GM21576 (cell line): Measurements from ENCODE around the gene FAM107B.

Experiments
- ATAC-seq: cut with Tn5 transposase; IDR thresholded peaks from one replicate; pipeline ENCODE4 v1.9.1; 2021; ENCODE audit warnings: mild to moderate bottlenecking, moderate library complexity; ENCODE audit not compliant: unreplicated experiment

The FAM107B gene

DNA sequence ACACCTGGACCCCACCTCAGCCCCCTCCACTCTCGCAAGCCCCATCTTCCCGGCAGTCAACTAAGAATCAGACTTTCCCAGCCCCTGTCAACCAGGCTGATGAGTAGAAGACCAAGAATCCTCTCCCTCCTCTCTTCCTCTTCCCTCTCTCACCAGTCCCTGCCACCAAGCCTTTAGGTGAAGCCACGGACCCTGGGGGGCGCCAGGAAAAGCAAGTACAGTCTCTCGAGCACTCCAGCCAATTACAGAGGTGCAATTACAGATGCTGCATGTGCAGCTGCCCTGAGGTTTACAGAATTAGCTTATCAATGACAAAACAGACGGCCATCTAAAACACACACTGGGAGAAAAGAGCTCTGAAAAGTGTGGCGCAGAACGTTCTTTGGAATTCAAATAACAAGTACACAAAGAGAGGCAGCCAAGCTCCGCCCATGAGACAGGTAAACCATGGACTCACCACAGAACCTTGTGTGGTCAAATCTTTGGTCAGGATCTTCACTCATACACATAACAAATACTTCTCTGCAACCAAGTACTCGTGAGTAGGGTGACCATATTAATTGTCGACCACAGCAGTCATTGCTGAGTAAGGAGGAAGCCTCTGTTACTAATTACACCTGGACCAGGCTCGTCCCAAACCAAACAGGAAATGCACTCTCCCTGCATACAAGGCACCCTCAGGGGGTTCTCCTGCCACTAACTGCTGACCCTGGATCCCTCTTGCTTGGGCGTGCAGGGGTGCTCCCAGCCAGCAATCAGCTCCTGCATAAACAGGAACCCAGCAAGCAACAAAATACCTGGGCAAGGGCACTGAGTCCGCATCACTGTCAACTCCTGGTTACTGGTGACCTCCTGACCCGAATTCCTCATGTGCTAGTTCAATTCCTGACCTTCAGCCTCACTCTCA is 189.2 kb downstream of the FAM107B start:
- no peak for ATAC-seq

DNA sequence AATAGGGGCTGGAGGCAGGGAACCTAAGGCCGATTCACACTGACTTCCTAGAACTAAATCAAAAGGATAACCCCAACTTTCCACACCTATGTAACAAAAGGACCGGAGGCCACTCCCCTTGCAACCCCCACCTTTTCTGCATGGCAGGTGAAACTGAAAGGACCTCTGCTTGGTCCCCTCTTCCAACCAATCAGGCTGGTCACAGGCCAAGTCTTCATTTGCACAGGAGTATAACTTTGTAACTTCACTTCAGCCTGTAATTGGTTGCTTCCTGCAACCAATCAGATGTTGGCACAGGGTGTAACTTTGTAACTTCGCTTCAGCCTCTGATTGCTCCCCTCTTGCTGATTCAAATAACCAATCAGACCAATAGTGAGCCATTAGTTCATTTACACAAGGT is 190.0 kb downstream of the FAM107B start:
- no peak for ATAC-seq

DNA sequence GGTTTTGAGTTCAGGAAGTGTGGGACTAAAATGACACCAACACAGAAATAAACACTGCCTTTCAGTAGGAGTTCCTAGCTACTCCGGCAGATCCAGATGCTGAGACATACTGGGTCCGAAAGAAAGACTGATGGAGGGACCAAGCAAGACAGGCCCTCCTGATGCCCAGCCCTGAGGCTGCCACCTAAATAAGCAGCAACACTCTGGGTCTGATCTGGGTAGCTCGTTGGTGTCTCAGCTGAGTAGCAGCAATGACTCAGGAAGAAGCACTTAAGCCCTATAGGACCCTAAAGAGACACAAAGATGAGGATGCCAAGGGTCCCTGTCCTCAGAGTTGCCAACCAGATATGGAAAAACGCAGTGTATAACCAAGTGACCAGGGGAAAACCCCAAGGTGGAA is 190.7 kb downstream of the FAM107B start:
- ATAC-seq = no peak

DNA sequence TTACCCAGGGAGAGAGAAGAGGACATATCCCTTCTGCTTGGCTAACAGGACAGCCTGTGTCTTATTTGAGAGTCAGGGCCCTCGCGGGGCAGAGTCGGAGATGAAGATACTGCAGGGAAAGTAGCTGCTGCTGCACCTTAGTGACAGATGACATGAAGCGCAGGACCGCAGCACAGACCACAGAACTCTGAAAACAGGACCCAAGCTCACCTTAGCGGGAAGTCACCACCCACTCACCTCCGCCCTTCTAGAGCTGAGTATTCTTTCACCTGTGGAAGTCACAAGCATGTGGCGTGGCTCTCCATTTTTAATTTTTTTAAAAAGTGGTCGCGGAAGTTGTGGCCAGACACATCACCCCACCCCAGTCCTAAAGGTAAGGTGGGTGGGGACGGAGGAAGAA is 191.4 kb downstream of the FAM107B start:
- peak; percentile 49 for ATAC-seq

DNA sequence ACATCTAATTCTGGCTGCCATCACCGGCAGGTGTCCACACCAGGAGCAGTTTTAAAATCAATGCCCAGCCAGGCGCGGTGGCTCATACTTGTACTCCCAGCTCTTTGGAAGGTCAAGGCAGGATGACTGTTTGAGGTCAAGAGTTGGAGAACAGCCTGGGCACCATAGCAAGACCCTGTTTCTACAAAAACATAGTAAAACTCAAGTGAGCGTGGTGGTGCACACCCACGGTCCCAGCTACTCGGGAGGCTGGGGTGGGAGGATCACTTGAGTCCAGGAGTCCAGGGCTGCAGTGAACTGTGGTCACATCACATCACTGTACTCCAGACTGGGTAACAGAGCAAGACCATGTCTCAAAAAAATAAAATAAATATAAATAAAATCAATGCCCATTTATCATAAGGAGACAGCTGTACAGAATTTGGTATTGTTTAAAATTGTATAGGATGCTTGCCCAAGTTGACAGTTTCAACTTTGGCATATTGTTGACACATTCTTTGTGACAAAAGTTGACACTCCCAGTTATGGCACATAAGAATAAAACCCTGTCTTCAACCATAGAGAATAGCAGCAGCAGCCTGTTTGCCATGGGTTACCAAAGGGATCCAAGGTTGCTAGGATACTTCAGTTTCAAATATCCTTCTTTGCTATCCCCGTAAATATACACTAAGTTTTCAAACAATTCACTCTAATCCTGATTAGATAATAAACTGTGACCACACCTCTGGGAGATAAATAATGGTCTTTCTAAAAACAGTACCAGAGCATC is 193.0 kb downstream of the FAM107B start:
- ATAC-seq = no peak

DNA sequence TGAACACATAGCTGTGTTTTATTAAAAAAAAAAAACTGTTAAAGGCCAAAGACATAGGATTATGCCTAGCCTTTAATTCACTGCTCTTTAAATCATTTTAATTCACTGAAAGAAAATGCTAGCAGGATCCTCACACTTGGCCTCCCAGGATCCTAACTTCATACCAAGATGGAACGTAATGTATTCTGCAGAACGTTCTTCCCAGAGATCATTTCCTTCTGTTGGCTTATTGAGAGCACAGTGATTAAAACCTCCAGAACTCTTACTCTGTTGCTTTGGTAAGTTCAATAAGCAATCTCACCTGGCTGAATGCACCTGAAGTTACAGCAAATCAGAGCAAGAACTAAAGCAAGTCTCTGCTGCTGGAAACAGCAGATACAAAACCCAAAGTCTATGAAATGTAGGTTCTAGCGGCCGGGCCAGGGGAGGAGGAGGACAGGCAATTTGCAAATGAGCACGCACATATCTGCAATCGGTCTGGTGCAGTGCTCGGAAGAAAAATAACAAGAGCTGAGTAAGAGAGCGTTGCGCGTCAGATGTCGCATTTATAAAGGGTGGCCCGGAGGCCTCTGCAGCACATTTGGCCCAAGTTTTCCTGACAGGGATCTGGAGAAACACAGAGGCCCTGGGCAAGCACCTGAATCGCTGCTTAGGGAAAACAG is 193.9 kb downstream of the FAM107B start:
- ATAC-seq = no peak

DNA sequence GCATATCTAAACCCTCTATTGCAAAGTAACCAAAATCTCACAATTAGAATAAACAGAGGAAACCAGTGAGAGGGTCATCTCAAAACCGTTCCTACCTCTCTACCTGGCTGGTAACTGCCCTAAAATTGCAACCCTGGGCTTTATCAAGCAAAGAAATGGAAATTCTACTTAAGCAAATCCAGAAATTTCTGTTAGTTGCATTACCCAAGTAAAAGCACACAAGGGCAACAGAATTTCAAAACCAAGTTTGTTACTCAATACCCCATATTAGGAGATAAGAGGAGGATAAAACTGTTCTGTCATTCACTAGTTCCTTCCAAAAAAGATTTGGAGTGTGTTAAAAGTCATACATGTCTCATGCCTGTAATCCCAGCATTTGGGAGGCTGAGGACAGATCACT is 195.3 kb downstream of the FAM107B start:
- no peak for ATAC-seq

DNA sequence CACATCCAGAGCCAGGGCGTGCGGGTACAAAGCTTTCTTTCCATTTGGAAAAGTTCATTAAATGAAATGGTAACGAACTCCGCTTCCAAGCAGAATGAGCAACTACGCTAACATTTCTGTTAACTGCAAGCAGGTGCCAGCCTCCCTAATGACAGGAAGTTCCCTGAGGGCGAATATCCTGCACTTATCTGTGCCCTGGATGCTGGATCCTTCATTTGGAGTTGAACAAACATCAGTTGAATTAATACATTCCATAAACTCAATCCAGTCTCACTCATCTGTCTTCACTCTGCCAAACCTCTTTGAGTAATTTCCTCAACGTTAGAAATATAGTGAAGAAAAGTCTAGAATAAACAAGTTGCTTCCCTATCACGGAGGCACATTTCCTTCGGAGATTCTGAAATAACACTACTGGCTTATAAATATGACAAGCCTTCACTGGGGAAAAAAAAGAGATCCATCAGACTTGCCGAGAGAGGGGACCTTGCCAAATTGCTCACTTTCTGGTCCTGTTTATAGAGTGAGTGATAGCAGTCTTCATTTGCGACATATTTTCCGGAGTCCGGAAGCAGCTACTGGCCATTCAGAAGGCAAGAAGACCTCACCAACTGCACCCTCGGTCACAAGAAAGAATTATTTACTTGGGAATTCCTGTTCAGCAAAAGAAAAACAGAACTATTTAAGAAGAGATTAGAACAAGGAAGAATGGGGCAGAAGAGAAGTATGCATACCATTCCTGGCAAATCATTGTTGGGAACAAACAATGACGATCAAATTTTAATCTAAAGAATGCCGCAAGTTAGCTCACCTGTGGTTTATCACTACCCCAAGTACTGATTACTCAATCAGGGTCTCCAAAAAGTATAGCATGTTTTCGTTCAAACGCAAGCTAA is 196.4 kb downstream of the FAM107B start:
- no peak for ATAC-seq

DNA sequence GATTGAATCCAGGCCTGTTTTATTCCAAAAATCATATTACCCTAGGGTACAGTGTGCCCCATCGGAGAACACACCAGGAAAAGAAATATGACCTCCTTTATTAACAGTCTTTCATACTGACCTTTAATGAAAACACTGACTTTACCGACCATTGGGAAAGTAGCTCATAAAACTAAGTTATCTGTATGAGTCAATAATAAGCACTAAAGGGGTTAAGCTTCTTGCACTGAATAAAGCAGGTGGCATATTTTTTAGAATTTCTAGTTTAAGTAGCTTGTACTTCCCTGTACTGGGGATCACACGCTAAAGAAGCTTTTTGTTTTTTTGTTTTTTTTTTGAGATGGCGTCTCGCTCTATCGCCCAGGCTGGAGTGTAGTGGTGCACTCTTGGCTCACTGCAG is 199.8 kb downstream of the FAM107B start:
- no peak for ATAC-seq

DNA sequence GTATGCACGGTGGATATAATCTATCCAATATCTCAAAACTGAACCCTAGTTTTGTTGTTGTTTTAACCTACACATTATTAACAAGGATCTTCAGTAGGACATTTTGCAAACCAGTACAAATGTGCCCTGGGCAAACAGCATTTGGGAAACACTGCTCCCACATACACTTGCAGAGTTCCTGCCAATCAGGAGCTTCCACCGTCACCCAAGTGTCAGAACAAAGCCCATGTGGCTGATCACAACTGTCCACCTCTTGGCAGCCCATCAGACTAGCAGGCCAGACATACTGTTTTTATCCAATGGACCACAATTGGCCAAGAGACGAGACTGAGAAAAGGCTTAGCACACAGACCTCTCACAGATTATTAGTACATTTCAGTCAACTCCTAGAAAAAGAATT is 200.4 kb downstream of the FAM107B start:
- ATAC-seq = no peak

DNA sequence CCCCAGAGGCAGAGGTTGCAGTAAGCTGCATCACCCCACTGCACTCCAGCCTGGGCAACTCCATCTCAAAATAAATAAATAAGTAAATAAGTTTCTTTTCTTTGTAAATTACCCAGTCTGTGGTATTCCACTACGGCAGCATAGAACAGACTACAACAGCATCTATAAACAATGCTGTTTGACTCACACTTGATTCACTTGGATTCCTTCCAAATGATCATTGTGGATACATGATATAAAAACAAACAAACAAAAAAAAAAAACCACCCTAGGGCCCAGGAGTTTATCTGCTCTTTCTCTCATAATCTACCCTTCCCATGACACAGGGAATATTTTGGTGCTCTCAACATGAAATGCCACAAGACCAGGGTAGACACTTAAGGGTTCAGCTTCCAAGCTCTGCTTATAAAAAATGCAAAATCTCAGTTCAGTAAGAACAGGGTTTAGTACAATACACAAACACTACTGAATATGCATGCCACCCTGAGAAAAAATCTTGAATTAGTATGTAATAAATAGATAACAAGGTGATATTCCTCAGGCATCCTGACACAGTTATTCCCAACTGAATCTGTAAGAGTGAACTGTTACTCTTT is 200.9 kb downstream of the FAM107B start:
- ATAC-seq = no peak

DNA sequence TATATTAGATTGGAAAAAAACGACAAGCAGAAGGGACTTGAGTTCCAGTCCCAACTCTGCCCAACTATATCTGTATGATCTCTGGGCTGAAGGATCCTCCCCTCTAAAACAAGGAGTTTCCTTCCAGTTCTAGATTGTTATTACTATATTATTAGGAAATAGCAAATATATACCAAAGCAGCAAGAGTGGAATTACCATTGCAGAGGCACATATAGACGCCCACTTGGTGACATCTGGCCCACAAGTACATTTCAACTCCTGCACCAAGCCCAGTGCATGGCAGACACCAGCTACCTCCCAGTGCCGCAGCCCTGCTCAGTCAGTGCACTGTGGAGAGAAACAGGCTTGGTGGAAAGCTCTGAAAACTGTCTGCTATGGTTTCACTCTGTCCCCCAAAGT is 201.9 kb downstream of the FAM107B start:
- ATAC-seq = no peak

DNA sequence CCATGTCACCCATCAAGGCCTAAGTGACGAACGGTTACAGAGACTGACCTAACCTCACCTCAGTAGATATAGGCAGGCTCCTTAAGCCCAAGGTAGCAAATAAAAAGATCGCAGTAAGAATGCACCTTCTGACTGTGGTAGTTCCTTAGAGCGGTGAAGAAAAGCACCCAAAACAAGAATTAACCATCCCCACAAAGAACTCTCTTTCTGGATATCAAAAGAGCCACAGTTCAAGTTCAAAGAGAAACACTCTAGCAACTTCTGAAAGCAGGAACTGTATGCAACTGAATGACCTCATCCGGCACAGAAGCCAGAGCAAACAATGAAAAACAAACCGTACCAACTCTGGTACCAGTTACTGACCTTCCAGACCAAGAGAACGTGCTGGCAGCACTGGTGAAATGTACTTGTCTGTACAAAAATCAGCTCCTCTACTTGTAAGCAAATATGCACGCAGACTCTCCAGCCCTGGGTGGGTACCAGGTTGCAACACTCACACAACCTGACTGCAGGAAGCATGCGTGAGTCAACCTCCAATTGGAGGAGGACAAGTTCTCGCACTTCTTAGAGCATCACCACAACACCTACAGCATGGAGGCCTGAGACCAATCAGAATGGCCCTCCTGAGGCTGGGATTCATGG is 202.7 kb downstream of the FAM107B start:
- ATAC-seq = no peak

DNA sequence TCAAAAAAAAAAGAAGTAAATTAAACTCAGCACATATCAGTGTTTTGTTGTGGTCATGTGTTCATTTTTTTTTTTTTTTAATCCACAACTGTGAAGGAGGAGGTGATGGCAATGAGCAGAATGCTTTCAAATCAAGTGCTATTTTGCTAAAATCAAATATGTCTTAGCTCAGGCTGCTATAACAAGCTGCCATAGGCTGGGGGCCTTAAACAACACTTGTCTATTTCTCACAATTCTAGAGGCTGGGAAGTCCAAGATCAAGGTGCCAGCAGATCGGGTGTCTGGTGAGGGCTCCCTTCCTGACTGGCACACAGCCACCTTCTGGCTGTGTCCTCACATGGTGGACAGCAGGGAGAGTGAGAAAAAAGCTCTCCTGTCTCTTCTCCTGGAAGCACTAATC is 203.9 kb downstream of the FAM107B start:
- no peak for ATAC-seq

DNA sequence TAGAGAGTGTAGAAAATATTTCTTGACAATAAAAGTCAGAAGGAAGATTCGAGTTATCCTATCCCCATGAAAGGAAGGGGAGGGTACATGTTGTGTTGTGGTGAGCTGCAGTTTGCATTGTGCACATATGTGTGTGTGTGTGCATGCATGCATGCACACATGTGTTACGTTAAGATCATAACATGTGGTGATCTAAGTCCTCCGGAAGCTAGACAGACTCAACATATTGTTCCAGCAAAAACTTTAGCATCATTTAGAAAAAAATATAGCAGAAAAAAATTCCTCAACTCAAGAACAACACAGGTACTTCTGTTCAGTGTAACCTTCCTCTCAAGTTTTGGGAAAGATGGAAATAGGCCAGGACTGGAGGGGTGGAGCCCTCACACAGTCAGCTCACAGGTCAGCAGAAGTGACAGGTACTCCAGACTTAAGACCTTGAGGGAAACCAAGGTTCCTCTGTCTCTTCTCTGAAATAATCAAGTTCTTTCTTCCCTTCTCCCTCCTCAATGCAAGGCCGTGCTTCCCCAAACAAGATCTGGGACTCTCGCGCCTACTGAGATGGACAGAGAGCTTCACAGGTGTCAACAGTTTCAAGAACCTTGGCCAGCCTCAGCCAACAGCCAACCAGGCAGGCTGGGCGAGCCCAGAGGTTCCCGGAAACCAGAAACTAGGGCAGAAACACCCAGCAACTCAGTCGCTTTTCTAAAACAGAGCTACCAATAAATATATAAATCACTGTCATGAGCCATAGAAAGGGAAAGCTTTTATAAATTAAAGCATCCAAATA is 205.2 kb downstream of the FAM107B start:
- no peak for ATAC-seq

DNA sequence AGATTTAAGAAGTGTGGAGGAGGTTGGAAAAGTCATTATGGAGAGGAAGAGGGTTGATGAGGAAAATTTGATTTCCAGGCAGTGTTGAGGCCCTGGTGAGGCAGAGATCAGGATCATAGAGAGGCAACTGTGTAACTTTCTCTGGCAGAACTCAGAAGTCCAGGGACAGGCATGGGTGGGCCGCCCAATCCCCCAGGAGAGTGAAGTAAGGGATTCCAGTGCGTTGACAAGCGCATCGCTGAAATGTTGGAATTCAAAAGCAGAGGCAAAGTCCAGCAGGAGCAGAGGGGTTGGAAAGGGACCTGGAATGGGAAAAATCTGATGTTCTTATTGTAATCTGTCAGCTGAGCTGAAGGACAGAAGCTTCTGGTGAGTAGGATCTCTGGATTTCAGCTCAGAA is 207.3 kb downstream of the FAM107B start:
- no peak for ATAC-seq

DNA sequence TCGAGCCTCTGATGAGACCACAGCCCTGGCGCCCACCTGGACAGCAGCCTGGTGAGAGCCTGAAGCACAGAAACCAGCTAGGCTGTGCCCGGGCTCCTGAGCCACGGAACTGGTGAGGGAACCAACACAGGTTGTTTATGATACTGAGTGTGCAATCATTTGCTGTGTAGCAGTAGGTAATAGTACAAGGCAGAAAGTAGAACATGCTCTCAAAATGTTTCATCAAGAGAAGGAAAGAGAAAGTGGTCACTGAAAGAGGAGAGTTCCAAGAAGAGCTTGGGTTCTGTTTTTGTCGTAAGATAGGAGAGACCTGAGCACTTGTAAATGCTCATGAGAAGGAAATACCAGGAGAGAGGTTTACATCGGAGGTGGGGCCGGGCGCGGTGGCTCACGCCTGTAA is 208.2 kb downstream of the FAM107B start:
- no peak for ATAC-seq

DNA sequence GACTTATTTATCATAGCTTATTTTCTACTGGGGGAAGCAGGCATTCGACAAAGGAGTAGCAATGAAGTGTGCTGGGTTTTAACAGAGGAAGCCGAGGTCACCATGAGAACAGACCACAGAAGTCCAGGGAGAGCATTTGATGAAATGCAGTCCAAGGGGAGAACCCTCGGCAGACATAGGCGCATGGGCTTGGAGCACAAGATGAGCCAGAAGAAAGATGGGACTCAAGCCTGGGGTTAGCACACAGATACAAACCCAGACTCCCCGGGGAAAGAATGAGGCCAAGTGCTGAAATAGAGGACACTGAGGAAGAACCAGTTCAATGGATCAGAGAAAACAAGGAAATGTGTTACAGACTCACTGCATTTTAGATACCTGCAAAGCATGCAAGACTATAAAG is 209.5 kb downstream of the FAM107B start:
- ATAC-seq = no peak

DNA sequence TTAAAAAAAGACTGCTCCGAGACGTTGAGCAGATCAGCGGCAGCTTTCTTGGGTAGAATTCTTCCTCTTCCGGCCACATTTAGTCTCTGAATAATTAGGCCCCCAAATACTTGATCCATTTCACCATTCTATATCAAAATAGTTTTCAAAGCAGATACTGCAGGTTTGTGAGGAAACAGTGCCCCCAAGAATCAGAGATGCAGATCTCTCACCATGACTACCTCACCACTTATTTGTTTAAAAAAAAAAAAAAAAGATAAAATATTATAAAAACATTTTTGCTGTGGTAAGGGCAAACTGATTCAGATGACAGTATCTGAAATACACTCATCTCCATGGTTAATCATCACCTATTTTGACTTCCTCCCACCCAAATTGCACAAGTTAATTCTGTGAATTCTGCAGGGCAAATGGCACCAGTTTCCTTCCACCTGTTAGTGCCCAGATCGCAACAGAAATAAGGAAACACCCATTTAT is 210.4 kb downstream of the FAM107B start:
- no peak for ATAC-seq
